Astrocyte (in vitro differentiated cells and primary cell): ENCODE measurements around the gene SPHK1.

Experiments used
- EZH2 ChIP-seq: IDR thresholded peaks from 2 replicates; pipeline ENCODE4 v1.6.1; 2012; ENCODE audit warnings: mild to moderate bottlenecking, low read length, inconsistent platforms; ENCODE audit not compliant: insufficient read depth
- TF ChIP-seq, protein P1 (sequence below): IDR thresholded peaks from 2 replicates; pipeline ENCODE4 v1.5.1; 2011; ENCODE audit warnings: low read depth, mild to moderate bottlenecking, inconsistent platforms, low read length, moderate library complexity; ENCODE audit not compliant: insufficient read depth

GRCh38 chr17:76397184-76397583 lies 12.8 kb downstream of the SPHK1 start:
- TF ChIP-seq, protein P1, sequence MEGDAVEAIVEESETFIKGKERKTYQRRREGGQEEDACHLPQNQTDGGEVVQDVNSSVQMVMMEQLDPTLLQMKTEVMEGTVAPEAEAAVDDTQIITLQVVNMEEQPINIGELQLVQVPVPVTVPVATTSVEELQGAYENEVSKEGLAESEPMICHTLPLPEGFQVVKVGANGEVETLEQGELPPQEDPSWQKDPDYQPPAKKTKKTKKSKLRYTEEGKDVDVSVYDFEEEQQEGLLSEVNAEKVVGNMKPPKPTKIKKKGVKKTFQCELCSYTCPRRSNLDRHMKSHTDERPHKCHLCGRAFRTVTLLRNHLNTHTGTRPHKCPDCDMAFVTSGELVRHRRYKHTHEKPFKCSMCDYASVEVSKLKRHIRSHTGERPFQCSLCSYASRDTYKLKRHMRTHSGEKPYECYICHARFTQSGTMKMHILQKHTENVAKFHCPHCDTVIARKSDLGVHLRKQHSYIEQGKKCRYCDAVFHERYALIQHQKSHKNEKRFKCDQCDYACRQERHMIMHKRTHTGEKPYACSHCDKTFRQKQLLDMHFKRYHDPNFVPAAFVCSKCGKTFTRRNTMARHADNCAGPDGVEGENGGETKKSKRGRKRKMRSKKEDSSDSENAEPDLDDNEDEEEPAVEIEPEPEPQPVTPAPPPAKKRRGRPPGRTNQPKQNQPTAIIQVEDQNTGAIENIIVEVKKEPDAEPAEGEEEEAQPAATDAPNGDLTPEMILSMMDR, result no peak
- no peak for TF ChIP-seq EZH2
